ENCODE data around the gene SERGEF.

- no peak for TF ChIP-seq ZFX (IDR thresholded peaks at IDR 0.05)
- no peak for TF ChIP-seq CTCF (conservative IDR thresholded peaks at IDR 0.05)
These were observed 62.2 kb downstream of the SERGEF start for GRCh38 chr11:17950644-17951043.
